Stimulated activated CD4-positive, alpha-beta T cell treated with anti-CD3 and anti-CD28 coated beads, Interleukin-1b, Interleukin-23, amount 100 ng/mL, for 4 hours (primary cell): Measurements from ENCODE around the gene C1R.

Experiments
- DNase-seq, 2 donors: peaks; one replicate each; pipeline ENCODE4 v3.0.0-alpha.2; 2020; ENCODE audit warnings: low read depth in 2 of 2

The C1R gene

DNA sequence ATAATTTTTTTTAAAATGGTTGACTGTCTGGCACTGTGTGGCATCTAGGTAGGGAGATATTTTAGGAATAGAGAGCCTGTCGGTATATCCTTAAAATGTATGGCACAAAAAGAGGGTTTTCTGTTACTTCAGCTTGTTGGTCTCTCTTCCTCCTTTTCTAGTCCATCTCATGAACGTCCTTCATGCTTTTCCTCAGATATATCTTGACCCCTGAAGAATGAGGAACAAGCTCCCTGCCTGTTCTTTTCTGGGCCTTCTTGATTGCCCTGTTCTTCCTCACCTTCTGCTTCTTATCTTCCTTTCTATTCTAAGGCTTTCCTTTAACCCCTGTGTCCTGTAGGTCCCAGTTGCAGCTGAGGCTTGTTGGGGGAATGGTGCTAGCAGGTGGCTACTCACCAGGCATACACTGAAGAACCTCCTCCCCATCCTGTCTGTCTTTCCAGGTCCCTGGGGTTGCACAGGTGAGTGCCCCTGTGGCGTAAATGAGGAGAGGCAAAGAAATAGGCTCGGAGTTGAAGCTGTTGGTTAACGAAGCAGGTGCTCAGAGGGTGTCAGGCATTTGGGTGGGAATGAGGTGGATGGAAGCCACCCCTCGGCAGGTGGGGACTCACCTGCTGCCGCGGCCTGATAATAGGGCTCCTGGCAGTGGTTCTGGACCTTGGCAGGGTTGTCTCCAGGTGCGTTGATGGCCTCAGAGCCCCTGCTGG lies 7.2 kb upstream of the C1R start:
- DNase-seq, result no peak

DNA sequence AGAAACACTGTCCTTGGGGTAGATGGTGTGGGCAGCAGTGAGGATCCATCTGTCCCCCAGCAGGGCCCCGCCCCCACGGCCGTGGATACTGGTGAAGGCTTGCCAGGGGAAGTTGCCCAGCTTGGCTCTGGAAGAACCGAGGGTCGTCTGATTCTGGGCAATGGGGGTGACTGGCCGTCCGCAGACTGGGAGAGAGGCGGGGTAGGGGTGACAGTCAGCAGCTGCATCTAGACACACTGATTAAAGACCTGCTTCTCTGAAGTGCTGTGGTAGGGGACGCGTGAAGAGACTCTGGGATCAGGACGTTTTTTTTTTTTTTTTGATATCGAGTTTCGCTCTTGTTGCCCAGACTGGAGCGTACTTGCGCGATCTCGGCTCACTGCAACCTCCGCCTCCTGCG lies 4.7 kb upstream of the C1R start:
- DNase-seq, result no peak

DNA sequence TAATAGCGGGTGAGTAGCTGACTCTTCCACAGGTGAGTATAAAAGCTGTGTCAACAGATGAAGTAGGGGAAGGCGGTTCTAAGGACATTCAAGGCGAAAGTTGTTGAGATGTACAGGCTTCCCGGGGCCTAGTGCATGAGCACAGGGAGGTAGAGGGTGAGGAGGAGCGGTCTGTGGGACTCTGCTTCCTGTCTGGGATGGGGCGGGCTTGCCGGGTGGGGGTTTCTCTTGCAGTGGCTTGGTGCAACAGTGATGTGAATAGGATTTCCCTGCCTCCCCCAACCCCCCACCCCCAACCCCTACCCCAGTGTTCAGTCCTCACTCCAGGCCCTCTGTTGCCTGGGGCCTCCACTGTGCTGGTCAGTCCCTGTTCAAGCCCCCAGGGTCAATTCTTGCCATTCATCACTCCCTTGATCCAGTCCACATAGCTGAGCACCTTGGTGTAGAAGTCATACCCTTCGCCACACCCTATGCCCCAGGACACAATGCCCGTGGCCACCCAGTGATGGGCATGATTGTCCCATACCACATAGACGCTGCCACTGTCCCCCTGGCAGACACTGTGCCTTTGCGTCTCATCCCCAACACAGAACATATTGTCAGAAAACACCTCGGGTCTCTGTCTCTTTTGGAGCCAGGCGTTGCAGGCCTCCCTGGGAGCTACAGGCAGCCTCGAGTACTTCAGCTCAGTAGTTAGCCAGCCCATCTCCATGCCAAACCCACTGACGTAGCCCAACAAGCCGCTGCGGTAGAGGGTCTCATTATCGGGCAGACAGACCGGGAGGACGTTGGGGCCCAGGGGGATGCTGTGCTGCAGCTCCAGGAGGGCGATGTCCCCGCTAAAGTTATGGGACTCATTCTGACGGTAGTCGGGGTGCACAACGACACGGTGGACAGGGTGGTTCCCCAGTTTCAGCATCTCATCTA lies 4.0 kb upstream of the C1R start:
- no peak for DNase-seq

DNA sequence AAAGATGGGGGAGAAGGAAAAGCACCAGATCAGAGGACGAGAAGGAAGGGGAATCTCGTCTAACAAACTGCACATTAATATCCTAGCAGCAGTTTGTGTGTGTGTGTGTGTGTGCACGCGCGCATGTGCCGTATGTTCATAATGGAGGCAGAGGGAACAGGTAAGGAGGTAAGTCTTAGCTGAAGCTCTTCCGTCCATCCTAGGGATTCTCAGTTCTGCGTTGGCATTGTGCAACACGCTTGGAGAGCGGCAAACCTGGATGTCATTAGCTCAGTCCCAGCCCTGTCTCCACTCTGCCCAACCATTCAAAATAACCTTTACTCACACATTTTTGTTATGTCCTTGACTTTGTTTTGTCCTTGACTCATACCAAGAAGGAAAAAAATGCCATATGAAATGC lies 1.6 kb upstream of the C1R start:
- no peak for DNase-seq

DNA sequence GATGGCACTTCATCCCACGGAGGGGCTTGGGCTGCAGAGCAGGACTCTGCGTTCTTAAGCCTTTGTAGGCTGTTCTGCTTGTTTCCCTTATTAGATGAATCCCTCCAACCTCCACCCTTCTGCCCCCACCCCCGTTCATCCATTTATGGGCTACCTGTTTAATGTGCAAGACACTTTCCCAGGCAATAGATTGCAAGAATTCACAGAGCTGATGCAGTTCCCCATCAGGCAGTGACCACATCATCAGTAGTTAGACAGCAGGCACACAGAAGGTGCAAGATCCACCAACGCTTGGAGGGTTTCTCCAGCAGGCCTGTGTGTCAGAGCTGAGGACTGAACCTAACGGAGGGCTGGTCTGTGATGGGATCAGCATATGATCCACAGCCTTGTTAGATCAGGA lies 1.2 kb upstream of the C1R start:
- DNase-seq, result no peak

DNA sequence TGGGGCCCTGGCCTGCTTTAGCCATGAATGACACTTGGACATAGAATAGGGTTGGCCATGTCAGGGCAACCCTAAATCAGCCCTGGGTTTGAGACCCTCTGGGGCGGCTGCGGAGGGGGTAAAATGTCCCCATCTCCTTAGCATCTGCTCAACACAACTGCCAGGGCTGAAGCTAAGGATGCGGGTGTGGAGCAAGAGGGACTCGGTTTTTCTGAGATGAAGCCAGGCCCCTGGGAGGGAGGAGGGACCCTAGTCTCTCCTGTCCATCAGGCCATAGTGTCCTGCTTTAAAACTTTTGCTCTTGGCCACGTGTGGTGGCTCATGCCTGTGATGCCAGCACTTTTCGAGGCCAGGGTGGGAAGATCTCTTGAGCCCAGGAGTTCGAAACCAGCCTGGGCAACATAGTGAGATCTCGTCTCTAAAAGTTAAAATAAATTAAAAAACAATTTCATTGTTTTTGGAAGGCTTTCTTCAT lies 778 bp upstream of the C1R start:
- no peak for DNase-seq

DNA sequence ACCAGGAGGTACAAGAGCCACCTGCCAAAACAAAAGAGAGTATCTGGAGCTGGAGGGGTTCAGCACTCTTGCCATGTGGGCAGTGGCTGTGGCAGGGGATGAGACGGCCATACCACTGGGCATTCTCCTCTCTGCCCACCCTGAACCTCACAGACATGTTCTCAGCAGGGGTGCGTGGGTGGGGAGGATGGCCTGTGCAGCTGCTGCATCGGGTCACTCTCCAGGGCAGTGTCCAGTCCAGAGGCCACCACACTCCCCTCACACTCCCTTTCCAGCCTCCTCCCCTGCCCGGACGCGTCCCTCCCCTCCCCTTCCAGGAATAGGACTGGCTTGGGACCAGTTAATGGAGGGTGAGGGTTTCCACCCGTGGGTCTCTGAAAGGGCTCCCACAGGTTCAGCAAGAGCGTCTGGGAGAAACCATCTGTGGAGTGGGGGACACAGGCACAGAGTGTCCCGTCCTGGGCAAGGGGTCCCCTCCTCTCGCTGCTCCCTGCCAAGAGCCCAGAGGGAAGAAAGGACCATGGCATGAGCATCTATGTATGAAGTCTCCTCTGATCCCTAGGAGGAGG lies 501 bp downstream of the C1R start:
- DNase-seq, result no peak

DNA sequence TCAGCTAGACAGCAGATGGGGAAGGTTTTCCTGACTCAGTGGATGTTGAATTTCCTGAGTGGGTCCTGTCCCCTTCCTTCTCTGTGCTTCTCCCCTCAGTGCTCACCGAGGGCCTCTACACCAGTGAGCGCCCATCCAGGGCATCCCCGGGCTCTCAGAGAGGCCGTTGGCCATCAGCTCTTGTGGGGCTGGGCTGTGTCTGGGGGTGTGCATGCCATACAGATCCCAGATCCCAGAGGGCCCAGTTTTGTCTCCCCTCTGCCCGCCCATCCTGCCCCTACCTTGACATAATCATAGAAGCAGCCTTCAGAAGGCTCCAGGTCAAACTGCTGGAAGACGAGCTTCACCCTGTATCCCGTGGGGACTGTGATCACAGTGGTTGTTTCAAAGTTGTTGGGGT lies 1.1 kb downstream of the C1R start:
- no peak for DNase-seq

DNA sequence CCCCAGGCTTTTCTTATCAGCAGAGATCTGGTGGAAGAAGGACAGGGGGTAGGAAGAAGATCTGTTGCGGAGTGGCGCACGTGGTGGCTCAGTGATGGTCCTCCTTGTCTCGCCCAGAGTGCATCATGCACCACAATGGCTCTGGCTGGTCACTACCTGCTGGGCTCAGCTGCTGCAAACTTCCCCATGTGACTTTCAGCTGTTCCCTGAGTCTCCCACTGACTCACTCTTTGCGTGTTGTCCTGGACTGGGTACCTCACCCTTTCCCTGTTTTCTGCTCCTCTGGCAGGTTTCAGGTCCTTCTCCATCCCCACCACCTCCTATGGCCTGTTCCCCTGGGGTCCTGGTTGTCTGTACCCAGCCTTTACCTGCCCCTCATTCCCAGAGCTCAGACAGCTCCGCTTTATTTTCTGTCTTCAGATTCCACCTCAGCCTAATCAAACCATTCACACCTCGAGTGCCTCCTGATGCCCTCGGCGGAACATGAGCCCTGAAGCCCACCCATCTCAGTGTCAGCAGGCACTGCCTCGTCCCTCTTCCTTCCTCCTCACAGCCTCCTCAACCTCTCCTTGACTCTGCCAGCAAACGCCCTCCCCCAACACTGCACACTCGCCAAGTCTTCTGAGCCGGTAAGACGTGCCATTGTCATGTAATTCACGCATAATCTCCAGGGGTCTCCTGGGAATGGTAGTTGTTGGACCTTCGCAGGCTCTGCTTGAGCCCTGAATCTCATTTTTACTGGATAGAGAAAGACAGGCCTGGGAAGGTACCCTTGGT lies 1.8 kb downstream of the C1R start:
- no peak for DNase-seq

DNA sequence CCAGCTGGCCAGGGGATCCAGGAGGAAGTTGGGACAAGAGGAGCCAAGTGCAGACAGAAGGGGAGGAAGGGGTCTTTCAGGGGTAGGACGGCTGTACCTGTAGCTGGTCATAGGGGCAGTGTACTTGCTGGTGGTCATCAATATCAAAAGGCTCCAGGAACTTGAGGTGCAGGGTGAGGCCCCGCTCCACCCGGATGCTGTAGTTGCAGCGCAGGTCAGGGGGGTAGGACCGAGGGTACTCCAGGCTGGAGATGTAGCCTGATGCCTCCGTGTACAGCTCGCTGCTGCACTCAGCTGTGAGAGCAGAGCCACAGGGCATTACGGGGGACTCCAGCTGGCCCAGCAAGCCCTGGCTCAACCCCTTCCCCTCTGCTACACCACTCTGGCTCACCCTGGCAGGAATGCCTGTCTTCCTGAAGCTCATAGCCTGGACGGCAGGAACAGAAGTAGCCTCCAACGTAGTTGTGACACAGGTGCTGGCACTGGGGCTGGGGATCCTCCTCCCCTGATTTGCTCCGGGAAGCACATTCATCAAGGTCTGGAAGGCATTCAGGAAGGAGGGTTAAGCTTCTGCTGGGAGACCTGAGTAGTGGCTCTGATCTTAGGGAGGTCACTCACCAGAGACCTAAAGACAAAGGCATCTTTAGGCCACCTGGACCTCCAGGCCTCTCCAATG lies 2.9 kb downstream of the C1R start:
- no peak for DNase-seq

DNA sequence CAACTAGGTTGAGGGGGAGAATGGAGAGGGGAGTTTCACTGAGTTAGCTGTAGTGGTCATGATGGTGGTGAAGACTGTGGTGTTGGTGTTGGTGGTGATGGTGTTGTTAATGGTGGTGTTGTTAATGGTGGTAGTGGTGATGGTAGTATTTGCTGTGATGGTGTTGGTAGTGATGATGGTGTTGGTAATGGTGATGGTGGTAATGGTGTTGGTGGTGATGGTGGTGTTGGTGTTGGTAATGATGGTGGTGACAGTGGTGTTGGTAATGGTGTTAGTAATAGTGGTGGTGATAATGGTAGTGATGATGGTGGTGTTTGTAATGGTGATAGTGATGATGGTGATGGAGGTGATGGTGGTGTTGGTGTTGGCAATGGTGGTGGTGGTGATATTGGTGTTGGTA lies 9.1 kb downstream of the C1R start:
- DNase-seq, result no peak

DNA sequence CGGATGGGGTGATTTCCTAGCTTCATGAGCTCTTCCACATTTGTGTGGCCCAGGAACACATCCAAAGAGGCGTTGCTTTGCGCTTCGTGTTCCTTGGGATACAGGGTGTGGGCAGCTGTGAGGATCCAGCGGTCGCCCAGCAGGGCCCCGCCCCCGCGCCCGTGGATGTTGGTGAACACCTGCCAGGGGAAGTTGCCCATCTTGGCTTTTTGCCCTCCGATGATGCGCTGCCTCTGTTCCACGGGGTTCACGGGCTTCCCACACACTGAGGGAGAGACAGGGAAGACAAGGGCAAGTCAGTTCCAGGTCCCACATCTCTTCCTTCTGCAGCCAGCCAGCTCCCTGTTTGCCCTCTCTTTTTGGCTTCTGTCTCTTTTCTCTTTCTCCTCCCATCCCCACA lies 11.2 kb downstream of the C1R start:
- DNase-seq, result no peak

DNA sequence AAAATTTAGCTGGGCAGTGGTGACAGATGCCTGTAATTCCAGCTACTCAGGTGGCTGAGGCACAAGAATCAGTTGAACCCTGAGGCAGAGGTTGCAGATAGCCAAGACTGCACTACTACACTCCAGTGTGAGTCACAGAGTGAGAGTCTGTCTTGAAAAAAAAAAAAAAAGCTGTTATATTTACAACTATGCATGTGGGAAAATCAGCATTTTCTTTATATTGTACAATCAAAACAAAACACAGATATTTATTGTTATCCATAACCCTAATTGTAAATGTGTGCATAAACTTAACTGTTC lies 12.5 kb downstream of the C1R start:
- DNase-seq, result no peak

DNA sequence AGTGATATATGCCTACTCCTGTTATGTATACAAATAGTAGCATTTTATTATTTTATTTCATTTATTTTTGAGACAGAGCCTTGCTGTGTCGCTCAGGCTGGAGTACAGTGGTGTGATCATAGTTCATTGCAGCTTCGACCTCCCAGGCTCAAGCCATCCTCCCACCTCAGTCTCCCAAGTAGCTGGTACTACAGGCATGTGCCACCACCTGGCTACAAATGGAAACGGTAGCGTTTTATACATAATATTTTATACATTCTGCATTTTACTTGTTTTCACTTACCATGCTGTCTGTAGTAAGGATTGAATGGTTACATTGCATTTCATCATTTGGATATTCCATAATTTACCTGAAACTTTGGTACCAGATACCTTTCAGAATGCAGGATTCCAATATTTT lies 14.1 kb downstream of the C1R start:
- DNase-seq, result no peak

DNA sequence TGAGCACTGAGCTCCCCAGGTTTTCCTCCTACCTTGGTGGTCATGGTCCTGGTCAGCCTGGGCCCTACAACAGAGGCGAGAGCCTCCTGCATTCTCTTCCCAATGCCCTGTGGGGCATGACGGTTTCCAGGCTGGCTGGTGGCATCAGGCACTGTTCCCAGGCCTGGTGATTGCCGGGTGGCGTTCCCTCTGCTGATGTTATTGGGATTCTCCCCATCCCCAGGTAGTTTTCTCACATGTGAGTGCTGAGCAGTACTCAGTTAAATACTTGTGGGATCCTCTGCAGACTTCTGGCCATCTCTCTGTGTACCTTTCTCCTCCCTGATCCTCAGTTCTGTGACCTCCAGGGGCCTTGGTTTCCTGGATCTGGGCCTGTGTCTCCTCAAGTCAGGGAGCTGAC lies 15.8 kb downstream of the C1R start:
- DNase-seq, result no peak

DNA sequence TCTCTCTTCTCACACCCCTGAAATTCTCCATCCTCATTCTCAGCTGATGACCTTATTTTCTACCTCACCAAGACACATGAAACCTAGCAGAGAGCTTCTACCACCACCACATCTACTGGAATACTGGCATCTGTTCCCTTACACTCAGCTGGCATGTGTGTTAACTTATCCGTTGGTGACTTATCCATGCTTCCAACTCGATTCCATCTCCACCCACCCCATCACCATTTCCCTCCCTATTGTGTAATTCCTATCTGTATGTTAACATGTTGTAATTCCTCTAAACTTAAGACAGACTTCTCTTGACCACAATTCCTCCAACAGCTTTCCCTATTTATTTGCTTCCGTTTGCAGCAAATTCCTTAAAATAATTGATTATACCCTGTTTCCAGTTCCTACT lies 16.3 kb downstream of the C1R start:
- DNase-seq, result no peak

DNA sequence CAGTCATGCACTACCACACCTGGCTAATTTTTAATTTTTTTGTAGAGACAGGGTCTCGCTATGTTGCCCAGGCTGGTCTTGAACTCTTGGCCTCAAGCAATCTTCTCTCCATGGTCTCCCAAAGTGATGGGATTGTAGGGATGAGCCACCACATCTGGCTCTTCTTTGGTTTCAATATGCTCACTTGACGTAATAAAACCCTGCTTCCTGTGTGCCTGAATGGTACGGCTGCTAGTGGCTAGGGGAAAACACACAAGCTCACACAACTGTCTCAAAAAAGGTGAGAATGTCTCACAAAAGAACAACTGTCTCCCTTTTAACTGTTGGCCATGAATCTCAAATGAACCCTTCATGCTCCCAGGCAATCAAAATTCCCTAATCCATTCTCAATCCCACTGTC lies 16.7 kb downstream of the C1R start:
- no peak for DNase-seq

DNA sequence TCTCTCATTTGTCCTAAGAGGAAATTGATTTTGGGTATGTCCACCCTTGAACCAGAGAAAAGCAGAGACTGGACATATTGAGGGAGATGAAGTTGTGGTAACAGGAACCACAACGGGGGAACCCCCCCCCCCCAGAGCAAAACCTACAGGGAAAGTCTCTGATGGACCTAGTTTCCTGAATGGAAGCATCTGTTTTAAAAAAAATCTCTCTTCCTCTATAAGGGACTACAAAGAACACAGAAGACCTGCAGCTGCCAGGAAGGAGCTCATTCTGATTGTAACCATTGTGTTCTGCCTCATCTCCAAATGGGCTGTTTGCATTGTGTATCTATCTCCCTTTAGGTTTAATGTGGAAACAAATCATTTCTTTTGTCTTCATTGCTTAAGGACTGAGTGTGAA lies 18.3 kb downstream of the C1R start:
- DNase-seq, result no peak

DNA sequence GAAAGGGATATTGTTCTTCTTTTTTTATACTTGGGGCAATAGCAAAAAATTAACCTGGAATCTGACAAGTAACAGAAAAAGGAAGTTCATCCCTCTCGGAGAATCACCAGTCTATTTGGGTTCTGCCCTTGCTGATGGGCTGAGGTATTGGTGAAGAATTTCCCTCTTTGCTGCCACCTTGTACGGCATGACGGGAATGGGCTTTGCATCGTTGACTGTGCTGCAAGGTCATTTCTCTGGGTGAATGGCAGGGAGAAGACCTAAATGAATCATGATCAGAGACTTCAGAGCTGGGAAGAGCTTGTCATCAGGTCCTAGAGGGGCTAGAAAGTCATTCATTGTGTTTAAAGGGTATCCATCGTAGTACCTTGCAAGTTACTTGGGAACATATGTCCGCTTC lies 19.7 kb downstream of the C1R start:
- DNase-seq, result no peak

DNA sequence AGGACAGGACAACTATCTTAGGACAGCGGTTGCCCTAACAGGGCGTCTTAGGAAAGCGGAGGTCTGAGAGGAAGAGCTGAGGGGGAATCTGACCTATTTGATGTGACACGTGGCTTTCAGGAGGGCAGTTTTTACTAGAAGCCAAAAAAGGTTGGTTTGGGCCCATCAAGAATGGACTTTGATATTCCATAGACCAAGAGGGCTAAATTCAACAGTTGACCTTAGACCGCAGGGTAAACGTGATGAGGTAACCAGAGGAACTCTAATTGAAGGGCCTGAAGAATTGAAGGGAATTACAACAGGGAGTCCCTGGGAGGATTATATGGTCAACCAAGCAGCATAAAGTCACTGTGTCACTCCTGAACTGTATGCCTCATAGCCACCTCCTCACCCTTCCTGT lies 20.2 kb downstream of the C1R start:
- no peak for DNase-seq

DNA sequence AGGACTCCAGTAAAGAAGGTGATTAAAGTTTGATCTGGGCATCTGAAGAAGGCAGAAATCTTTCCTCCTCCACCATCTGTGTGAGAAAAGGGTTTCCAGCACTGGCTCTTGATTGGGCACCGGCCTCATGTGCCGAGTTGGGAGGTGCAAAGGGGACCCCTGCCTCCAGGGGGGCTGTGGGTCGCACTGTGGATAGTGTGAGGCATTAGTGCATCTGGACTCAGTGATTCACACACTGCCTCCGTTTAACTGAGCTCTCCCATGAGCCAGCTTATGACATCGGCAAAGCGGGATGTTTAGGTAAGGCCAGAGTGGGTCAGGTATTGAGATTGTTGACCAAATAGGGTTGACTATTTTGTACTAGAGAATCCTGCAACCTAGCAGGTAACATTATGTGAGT lies 22.9 kb downstream of the C1R start:
- DNase-seq, result no peak

DNA sequence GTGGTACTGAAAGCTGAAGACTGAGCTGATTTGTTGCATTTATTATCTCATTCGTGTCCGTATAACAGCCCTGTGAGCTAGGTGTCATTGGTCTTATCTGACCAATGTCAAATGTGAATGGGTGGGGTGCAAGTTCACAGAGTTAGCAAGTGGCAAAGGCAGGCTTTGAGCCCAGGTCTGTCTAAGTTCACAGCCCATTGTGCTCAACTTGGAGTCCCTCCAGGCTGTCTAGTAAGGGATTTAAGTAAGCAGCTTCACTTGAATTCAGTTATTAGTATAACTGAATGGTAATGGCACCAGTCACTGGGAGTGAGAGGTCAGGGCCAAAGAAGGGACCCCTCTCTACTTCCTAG lies 23.3 kb downstream of the C1R start:
- no peak for DNase-seq
